Right cardiac atrium (tissue), 5 donors: ENCODE data around the gene ATF7. TPM values are rescaled to one million over a fixed set of nuclear protein-coding genes. Genes with fewer than 3 reads are reported as not detected.

Experiments used
- ATAC-seq, 2 donors: fragments of 200-7000 bp; cut with Tn5 transposase; one replicate each; pipeline versions ENCODE4 v1.8.0 to v1.9.1; 2020; ENCODE audit warnings: moderate library complexity in 2 of 2, mild to moderate bottlenecking in 1 of 2
- DNase-seq, 3 donors: peaks; one replicate each; pipeline ENCODE4 v3.0.0-alpha.2; 2020
- H3K27ac ChIP-seq: one replicate; pipeline ENCODE4 v1.5.1; 2013; ENCODE audit warnings: mild to moderate bottlenecking, low read length, control low read depth, moderate library complexity
- H3K27me3 ChIP-seq: one replicate; pipeline ENCODE4 v1.6.1; 2013; ENCODE audit not compliant: control insufficient read depth, insufficient read depth
- H3K4me1 ChIP-seq: one replicate; pipeline ENCODE4 v1.6.1; 2013; ENCODE audit warnings: low read length; ENCODE audit not compliant: control insufficient read depth, insufficient read depth
- H3K4me3 ChIP-seq: one replicate; pipeline ENCODE4 v1.5.1; 2013; ENCODE audit warnings: low read length, control low read depth
- H3K9me3 ChIP-seq: one replicate; pipeline ENCODE4 v1.6.1; 2013; ENCODE audit warnings: low read length; ENCODE audit not compliant: control insufficient read depth
- WGBS: extraction: QIAGEN DNeasy Blood & Tissue Kit; methylation state at CpG from one replicate; pipeline ENCODE4 v1.1.7; 2013; 5-methylcytosine and 5-hydroxymethylcytosine counted together
- intact Hi-C, 4 donors: fragments of 100-400 bp; cut with DNase I; formaldehyde crosslinking; loops; one replicate each; pipeline versions ENCODE4 v1.11.0 to v1.14.0; 2022 to 2023
- polyA plus RNA-seq: library from polyadenylated mRNA; stranded (reverse); fragments of 200-250 nt; gene quantifications from one replicate; pipeline ENCODE4 v1.2.3, GENCODE V29; 2013
- total RNA-seq, 4 donors: library from RNA; stranded (reverse); fragmentation: NEBNext Ultra II Directional; extraction: Animal tissue kit (Norgen Biotek cat#: 25700); gene quantifications; one replicate each; pipeline ENCODE4 v1.2.1, GENCODE V29; 2021
- donor health status: healthy with polysubstance abuse.
- donor health status: DM: no; HTN: yes; CAD: no.
- donor health status: DM: no; HTN: no; CAD: no.
- donor health status: DM: no; HTN: yes; CAD: no; lungs with severe emphysema.
- donor health status: DM: yes; HTN: yes; CAD: no.

Gene ATF7
- total and polyA plus RNA-seq, 5 donors, result 22.8 to 36.9 (median 32.5) TPM

GRCh38 chr12:53465679-53466078 lies 160.5 kb downstream of the ATF7 start:
- no peak for DNase-seq
- no peak overlapping the region for H3K4me3 ChIP-seq
- no peaks in the 10 kb centered on the region for H3K9me3 ChIP-seq
- WGBS, result 50% methylated on average over 2 of the region's 2 CpGs
- intact Hi-C loops, result no loop called here
- no peaks in the 10 kb centered on the region for H3K27me3 ChIP-seq
- peaks cover 3% of the 10 kb centered on the region for H3K4me1 ChIP-seq
- peak overlapping the region; percentile 2 for H3K27ac ChIP-seq
- no peak for ATAC-seq

- DNase-seq (no peak), ATAC-seq (peak in 1 of 2 donors; percentile 10)
- WGBS, result 90% methylated on average over 11 of the region's 11 CpGs
- Histone ChIP-seq H3K27me3 (no peaks in the 10 kb centered on the region), H3K4me3 (no peak overlapping the region), H3K4me1 (peaks cover 3% of the 10 kb centered on the region), H3K27ac (no peak overlapping the region), H3K9me3 (no peaks in the 10 kb centered on the region)
- intact Hi-C loops, result no loop called here
These were observed 161.3 kb downstream of the ATF7 start for GRCh38 chr12:53464685-53465418.

- DNase-seq (no peak), ATAC-seq (no peak)
- intact Hi-C loops, result no loop called here
- H3K27ac ChIP-seq, result peak overlapping the region; percentile 8
- 52% methylated on average over 5 of the region's 5 CpGs for WGBS
- no peaks in the 10 kb centered on the region for H3K9me3 ChIP-seq
- peaks cover 3% of the 10 kb centered on the region for H3K4me1 ChIP-seq
- no peaks in the 10 kb centered on the region for H3K27me3 ChIP-seq
- no peak overlapping the region for H3K4me3 ChIP-seq
These were observed 162.2 kb downstream of the ATF7 start for GRCh38 chr12:53463802-53464560.

GRCh38 chr12:53462935-53463334 lies 163.2 kb downstream of the ATF7 start:
- DNase-seq, result no peak
- WGBS, result 61% methylated on average over 3 of the region's 3 CpGs
- Histone ChIP-seq H3K4me1 (peaks cover 3% of the 10 kb centered on the region), H3K27me3 (no peaks in the 10 kb centered on the region), H3K9me3 (no peaks in the 10 kb centered on the region), H3K4me3 (no peak overlapping the region), H3K27ac (peak overlapping the region; percentile 48)
- intact Hi-C loops, result no loop called here
- no peak for ATAC-seq

- 73% methylated on average over 8 of the region's 8 CpGs for WGBS
- H3K27ac ChIP-seq, result peak overlapping the region; percentile 13
- ATAC-seq, result no peak
- no peak overlapping the region for H3K4me3 ChIP-seq
- no peaks in the 10 kb centered on the region for H3K9me3 ChIP-seq
- no peak for DNase-seq
- peaks cover 3% of the 10 kb centered on the region for H3K4me1 ChIP-seq
- no peaks in the 10 kb centered on the region for H3K27me3 ChIP-seq
- intact Hi-C loops, result no loop called here
These were observed 164.6 kb downstream of the ATF7 start for GRCh38 chr12:53461591-53461990.

GRCh38 chr12:53461059-53461458 lies 165.1 kb downstream of the ATF7 start:
- ATAC-seq (peak; percentile 58 to 65), DNase-seq (no peak)
- H3K27me3 ChIP-seq, result no peaks in the 10 kb centered on the region
- intact Hi-C loops, result no loop called here
- 57% methylated on average over 3 of the region's 3 CpGs for WGBS
- peaks cover 3% of the 10 kb centered on the region for H3K4me1 ChIP-seq
- peak overlapping the region; percentile 67 for H3K27ac ChIP-seq
- no peaks in the 10 kb centered on the region for H3K9me3 ChIP-seq
- H3K4me3 ChIP-seq, result no peak overlapping the region

- intact Hi-C loops, result loop anchor here in 1 of 4 donors (10.0 kb wide), 1 partner anchor 46 kb away; the partner anchor contains the start of genes NPFF and TARBP2
- no peak overlapping the region for H3K27ac ChIP-seq
- H3K27me3 ChIP-seq, result no peaks in the 10 kb centered on the region
- ATAC-seq (no peak), DNase-seq (no peak)
- H3K4me1 ChIP-seq, result peaks cover 5% of the 10 kb centered on the region
- WGBS, result 65% methylated on average over 4 of the region's 4 CpGs
- no peaks in the 10 kb centered on the region for H3K9me3 ChIP-seq
- H3K4me3 ChIP-seq, result no peak overlapping the region
These were observed 167.1 kb downstream of the ATF7 start for GRCh38 chr12:53459097-53459496.

Other genes with a start within 250 kb of the ATF7 start
- gene SP1, start 246.2 kb downstream of the ATF7 start, total RNA-seq, result 10 to 100 TPM; 30.2 to 39.9 (median 34.2) TPM
- gene SP1, start 246.2 kb downstream of the ATF7 start, polyA plus RNA-seq, result 8.3 TPM
- gene AMHR2, start 202.5 kb downstream of the ATF7 start, total RNA-seq, result under 1 TPM in 3 of 4 donors, not detected in 1; 0.54 to 0.88 (median 0.82) TPM
- 0.48 TPM for gene AMHR2, start 202.5 kb downstream of the ATF7 start, polyA plus RNA-seq
- gene PRR13, start 184.6 kb downstream of the ATF7 start, total RNA-seq, result 10 to 100 TPM; 66.9 to 85.6 (median 82.6) TPM
- gene PRR13, start 184.6 kb downstream of the ATF7 start, polyA plus RNA-seq, result 69.1 TPM
- gene PCBP2, start 174.3 kb downstream of the ATF7 start, total RNA-seq, result 100 to 1,000 TPM; 575 to 743 (median 588) TPM
- 349 TPM for gene PCBP2, start 174.3 kb downstream of the ATF7 start, polyA plus RNA-seq
- 1 to 10 TPM; 7.7 to 9.6 (median 9.0) TPM for gene MAP3K12, start 126.9 kb downstream of the ATF7 start, total RNA-seq
- 9.2 TPM for gene MAP3K12, start 126.9 kb downstream of the ATF7 start, polyA plus RNA-seq
- 10 to 100 TPM; 12.9 to 13.9 (median 13.4) TPM for gene TARBP2, start 125.1 kb downstream of the ATF7 start, total RNA-seq
- gene TARBP2, start 125.1 kb downstream of the ATF7 start, polyA plus RNA-seq, result 12.8 TPM
- not detected for gene NPFF, start 118.9 kb downstream of the ATF7 start, total RNA-seq
- gene NPFF, start 118.9 kb downstream of the ATF7 start, polyA plus RNA-seq, result not detected
- 100 to 1,000 TPM; 397 to 507 (median 497) TPM for gene ATP5MC2, start 49.7 kb upstream of the ATF7 start, total RNA-seq
- gene ATP5MC2, start 49.7 kb upstream of the ATF7 start, polyA plus RNA-seq, result 740 TPM
- gene CALCOCO1, start 101.1 kb upstream of the ATF7 start, total RNA-seq, result 100 to 1,000 TPM; 189 to 247 (median 207) TPM
- 121 TPM for gene CALCOCO1, start 101.1 kb upstream of the ATF7 start, polyA plus RNA-seq
- 1 to 10 TPM; 3.2 to 5.9 (median 4.0) TPM for gene CISTR, start 125.6 kb upstream of the ATF7 start, total RNA-seq
- 2.8 TPM for gene CISTR, start 125.6 kb upstream of the ATF7 start, polyA plus RNA-seq